HG02642 (cell line): ENCODE results near the gene SLBP.

Source experiments
- ATAC-seq: cut with Tn5 transposase; IDR thresholded peaks from one replicate; pipeline ENCODE4 v1.9.1; 2021; ENCODE audit warnings: mild to moderate bottlenecking; ENCODE audit not compliant: unreplicated experiment, poor library complexity

Gene SLBP

DNA sequence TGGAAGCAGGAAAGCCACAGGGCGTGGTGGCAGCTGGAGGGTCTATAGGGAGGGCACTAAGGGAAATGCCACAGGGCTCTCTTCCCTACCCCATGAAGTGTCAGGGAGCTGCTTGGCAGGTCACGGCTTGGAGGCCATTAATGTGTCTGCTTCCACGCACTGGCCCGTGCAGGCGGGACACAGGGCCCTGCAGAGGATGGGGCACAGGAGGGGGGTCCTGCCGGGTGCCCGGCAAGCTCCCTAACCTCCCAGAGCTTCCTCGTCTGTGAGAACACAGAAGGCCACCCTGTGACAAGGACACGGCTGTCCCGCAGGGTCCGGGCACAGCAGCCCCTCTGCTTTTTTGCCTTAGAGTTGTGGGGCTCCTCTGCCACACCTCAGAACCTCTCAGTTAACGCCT lies 53.5 kb downstream of the SLBP start:
- ATAC-seq: no peak

DNA sequence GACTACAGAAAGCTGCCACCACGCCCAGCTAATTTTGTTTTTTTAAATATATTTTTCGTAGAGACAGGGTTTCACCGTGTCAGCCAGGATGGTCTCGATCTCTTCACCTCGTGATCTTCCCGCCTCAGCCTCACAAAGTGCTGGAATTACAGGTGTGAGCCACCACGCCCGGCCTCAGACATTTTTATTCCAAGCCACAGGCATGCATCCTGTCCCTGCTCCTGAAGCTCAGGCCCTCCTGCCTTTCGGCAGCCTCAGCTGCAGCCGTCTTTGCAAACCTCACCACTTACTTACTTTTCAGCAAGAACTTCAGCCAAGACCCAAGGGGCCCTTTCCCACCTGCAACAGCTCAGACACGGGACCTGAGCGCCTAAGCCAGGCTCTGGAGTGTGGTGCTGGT lies 54.0 kb downstream of the SLBP start:
- no peak for ATAC-seq

DNA sequence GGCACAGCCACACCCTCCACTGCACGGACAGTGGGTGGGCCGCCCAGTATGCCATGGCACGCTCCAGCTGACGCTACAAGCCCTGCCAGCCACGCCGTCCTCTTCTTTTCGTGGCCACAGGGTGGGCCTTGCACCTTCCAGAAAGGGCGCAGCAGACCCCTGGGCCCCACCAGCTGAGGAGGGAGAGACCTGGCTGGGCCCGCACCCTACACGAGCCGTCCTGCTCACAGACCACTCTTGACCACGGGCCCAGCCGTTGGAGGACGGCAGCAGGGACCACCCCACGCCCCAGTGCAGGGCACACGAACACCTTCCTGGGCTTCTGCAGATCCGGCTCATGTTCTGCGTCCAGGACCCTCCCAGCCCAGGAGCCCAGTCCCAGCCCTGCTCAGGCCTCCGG lies 55.1 kb downstream of the SLBP start:
- no peak for ATAC-seq

DNA sequence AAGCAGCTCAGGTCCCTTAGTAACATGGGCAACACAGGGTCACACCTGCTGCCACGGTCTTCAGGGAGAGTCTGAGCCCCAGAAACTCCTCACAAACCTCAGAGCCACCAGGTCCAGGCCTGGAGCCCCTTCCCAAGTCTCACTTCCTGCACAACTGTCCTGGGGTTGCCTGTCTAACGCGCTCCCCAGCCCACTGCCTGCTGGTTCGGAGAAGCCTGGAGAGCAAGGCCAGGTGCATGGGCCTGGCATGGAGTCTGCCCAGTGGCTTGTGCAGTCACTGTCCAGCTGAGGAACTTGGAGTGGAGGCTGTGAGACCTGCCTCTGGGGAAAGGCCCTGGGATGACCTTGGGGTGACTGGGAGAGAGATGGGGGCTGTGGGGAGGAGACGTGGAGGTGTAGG lies 56.0 kb downstream of the SLBP start:
- ATAC-seq: no peak

DNA sequence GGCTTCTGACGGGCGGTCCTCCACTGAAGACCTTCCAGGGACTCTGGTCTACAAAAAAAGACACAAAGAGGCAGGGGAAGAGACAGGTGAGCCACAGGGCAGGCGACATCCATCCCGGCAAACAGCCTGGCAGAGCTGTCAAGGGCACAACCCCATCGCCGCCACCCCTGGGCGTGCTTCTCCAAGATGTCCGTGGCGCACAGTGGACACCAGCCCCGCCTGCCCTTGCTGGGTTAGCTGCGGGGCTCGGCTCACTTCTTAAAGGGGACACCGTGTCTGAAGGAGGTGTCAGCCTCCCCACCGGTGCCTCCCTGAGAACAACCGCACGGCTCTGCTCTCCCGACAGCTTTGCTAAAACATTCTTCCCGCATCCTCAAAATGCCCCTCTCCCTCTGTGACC lies 56.4 kb downstream of the SLBP start:
- ATAC-seq: no peak

DNA sequence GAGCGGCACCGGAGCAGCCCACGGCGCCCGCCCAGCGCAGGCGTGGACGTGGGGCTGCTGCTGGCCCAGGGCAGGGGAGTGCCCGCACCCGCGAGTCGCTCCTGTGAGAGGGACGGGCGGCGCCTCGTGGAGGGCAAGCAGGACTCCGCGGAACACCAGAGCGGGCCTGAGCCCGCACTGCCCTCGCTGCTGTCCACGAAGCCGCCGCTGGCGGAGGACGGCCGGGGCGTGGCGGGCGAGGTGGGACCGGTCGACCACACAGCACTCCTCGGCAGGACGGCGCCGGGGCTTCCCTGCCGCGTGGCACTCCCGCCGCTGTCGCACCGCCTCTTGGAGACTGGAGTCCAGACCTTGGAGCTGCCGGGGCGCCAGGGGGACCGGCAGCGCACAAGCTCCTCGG lies 57.0 kb downstream of the SLBP start:
- ATAC-seq: no peak

DNA sequence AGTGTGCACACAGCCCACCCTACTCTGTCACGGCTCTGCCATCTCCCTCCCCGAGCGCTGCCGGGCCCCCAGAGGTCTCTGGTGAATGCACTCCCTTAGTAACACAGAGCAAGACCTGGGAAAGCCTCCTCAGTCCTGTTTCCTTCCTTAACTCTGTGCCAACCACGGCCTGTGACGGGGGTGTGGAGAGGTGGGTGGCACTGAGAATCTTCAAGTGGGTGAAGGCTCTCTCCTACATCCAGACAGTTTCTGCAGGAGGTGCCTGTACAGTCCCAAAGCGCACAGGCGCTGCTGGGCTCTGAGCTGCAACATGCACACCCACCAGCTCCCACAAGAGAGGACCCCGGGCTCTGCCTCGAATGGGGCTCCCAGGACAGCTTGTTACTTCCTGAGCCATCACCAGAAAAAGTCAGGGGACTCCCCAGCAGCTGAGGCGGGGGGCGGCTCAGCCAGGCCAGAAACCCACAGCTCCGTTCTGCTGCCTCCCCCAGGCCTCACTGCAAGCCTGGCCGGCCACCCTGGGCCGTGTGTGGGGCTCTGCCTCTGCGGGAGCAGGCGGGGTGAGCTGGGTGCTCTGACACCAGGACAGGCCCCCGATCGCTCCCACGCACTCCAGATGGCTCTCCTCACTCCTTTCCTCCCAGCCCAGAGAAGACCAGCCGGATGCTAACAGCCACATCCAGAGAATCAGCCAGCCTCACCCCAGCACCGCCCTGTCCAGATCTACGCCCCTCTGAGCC lies 57.7 kb downstream of the SLBP start:
- no peak for ATAC-seq

DNA sequence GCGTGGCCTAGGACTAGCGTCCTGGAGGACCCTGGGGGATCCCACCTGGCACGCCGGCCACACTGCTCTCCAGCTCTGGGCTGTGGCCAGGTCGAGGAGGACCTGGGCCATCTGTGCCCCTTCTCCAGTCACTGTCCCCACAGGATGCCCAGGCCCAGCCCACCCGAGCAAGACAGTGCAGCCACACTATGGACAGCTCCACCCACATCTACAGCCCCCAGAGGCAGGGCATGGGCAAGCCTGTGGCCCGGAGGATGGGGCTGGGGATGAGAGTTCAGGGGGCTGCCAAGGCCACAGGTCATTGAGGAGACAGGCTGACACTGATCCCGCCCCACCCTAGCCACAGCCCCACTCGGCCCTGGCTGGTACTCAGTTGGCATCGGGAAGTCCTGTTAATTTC lies 58.3 kb downstream of the SLBP start:
- ATAC-seq: no peak

DNA sequence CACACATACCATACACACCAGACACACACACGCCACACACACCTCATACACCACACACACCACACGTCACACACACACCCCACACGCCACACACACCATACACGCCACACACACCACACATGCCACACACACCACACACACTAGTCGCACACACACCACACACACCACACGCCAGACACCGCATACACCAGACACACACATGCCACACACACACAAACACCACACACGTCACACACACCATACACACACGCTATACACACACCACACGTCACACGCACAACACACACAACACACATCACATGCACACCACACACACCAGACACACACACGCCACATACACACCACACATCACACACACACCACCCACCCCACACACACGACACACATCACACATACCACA lies 60.0 kb downstream of the SLBP start:
- ATAC-seq: no peak

DNA sequence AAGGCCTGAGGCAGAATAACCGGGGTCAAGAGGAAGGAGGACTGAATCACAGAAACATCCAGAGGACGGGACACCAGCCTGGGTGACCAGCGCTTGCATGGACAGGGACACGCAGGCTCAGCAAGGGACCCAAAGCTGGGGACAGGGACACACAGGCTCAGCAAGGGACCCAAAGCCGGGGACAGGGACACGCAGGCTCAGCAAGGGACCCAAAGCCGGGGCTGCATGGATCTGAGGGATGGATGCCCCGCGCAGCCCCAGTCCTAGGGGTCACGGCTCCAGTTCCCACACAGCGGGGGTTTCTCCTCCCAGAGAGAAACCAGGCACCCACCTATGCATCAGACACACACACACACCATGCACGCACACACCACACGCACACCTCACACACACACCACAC lies 60.5 kb downstream of the SLBP start:
- ATAC-seq: no peak

DNA sequence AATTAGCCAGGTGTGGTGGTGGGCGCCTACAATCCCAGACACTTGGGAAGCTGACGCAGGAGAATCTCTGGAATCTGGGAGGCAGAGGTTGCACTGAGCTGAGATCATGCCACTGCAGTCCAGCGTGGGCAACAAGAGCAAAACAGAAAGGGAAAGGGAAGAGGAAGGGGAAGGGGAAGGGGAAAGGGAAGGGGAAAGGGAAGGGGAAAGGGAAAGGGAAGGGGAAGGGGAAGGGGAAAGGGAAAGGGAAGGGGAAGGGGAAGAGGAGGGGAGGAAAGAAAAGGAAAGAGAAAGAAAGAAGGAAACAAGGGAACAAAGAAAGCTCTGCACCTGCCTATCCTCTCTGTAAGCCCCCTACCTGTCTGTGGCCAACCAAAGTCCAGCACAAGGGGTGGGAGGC lies 63.2 kb downstream of the SLBP start:
- ATAC-seq: no peak

DNA sequence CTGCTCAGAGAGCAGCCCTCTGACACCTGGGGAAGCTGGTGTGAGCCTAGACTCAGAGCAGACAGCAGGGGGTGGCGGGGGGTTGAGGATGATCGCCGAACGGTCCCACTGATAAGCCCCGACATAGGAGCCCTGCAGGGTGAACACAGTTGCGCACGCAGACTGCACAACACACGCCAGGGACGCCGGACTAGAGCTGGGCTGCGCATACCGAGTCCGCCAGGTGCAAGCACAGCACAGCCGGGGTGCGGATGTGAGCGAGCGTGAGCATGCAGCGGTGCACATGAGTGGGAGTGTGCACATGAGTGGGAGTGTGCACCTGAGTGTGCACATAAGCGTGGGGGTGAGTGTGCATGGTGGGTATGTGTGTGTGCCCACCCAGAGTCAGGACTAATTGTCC lies 64.7 kb downstream of the SLBP start:
- ATAC-seq: no peak

DNA sequence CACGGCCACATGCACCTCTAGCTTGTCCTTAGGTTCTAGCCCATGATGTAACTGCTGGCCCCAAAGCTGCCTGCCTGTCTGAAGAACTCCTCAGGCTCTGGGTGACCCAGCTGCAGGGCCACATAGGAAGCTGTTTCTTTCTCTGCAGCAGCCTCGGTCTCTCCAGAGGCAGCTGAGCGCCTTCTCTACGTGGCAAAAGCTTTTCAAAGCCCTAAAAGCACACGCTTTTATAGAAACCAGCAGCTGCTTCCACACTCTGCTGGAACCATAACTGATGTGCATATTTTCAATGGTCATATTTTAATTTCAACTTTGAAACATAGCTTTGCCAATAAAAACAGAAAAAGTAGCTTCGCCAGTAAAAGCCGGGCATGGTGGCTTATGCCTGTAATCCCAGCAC lies 65.4 kb downstream of the SLBP start:
- ATAC-seq: no peak

DNA sequence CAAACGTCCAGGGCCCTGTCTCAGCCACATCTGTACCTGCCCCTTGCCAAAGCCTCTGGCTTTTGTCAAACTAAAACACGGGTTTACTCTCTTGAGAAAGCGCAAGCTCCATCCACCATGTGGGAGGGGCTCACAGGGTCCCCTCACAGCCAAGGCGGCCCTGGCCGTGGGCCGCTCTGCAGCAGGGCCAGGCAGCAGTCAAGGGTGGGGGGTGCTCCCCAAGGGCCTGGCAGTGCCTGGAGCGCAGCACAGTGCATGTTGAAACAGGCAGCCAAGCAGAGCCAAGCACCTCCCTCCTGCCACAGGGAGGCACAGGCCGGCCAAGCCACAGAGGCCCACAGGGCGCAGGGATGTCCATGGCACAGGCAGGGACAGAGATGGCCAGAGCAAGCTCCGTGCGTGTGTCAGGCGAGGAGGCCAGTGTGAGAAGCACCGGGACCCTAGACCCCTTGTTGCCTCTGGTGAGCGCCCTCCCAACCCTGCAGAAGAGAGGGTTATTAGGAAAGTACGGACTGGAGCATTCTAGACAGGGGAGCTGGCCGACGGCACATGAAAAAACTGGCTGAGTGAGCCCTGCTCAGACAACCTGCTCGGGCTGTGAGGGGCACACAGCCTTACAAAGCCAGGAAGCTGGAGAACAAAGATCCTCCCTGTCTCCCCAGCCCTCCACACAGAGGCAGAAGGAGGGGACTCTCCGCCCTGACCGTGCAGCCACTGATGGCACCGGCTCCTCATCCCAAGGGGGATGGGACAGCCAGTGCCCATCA lies 67.0 kb downstream of the SLBP start:
- no peak for ATAC-seq

DNA sequence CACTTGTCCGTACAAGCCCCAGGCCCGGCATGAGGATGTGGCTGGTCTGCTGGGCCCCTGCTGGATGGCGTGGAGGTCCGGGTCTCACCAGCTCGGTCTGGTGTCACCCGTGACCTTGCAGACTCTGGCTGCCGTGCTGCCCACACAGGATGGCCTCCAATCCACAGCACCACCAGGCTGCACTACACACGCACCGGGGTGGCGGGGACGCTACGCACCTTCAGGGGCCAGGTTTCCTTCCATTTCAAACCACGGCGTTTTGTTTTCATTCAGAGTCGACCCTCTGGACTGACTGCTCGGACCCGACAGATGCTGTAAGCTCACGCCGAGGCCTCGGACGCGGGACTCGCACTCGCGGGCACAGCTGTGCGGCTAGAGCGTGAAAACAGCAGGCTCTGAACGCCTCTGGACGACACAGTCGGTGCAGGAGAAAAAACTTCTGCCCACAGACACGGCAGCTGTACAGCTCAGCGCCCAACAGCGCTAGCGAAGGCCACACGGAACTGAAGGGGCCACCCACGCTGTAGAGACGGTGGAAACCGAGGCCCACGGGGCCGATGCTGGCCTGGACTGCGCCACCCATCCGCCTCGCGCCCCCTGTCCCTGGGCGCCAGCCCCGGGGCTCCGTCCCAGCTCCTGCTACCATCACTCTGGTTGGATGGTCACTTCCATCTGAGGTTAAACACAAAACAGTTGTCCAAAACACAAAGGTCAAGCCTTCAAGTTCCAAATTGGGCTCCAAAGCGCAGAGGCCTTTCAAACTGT lies 68.0 kb downstream of the SLBP start:
- no peak for ATAC-seq
